ENCODE results near the gene GDA.

DNA sequence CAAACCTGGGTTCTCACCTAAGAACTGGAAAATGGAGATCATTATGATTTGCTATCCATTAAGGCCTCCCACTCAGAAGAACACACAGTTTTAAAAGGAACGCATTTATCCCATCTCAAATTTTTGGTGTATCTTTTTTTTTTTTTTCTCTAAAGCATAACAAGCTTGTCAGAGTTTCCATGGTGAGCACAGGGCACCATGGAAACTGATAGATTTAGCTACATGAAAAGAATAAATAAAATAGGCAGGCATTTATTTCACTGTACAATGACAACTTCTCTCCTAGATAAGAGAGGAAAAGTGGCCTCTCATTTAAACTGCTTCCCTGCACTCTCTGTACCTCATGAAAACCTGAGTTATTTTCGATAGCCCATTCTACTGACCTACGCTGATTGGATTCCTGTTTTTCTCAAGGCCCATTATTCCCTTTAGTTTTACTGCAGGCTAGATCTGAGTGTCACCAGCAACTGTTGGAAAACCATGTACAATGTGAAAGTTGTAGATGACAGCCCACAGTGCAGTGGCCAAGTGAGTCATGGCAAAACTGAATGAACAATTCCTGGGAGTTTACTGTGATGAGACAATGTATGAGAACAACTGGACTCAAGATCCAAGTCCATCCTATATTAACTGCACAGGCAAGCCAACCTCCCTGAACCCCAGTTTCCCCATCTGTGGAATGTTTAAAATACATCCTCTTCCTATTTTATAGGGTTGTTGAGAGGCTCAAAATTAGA is 4.3 kb upstream of the GDA start:
- TF ChIP-seq POLR2A (IDR thresholded peaks at IDR 0.05) (no peak), CTCF (IDR thresholded peaks at IDR 0.05) (no peak), POLR2AphosphoS5 (IDR thresholded peaks at IDR 0.05) (no peak)
